Mesenchymal stem cell (in vitro differentiated cells and primary cell): Measurements from ENCODE around the gene CSPG4.

Experiments used
- DNase-seq: peaks from one replicate; pipeline ENCODE4 v3.0.0-alpha.2; 2013
- H2AFZ ChIP-seq: one replicate; pipeline ENCODE4 v1.6.1; 2013; ENCODE audit warnings: low read depth, mild to moderate bottlenecking, control low read depth, inconsistent platforms, low read length, moderate library complexity
- H2AK5ac ChIP-seq: 2 replicates; pipeline ENCODE4 v1.6.1; 2013; ENCODE audit warnings: low read length, moderate library complexity, mild to moderate bottlenecking, inconsistent platforms; ENCODE audit not compliant: severe bottlenecking
- H2BK120ac ChIP-seq: one replicate; pipeline ENCODE4 v1.6.1; 2013; ENCODE audit warnings: low read depth, mild to moderate bottlenecking, inconsistent platforms, low read length, moderate library complexity
- H2BK12ac ChIP-seq, 2 experiments: one replicate each; pipeline ENCODE4 v1.6.1; 2013; ENCODE audit warnings: inconsistent platforms in 2 of 2, low read length in 2 of 2, mild to moderate bottlenecking in 2 of 2, moderate library complexity in 2 of 2, control low read depth in 1 of 2
- H2BK15ac ChIP-seq: one replicate; pipeline ENCODE4 v1.6.1; 2013; ENCODE audit warnings: mild to moderate bottlenecking, low read depth, inconsistent platforms; ENCODE audit not compliant: poor library complexity, severe bottlenecking
- H2BK5ac ChIP-seq: 2 replicates; pipeline ENCODE4 v1.6.1; 2013; ENCODE audit warnings: low read depth, mild to moderate bottlenecking, low read length, control low read depth, inconsistent platforms; ENCODE audit not compliant: poor library complexity, severe bottlenecking
- H3K14ac ChIP-seq, 2 experiments: one replicate each; pipeline ENCODE4 v1.6.1; 2013; ENCODE audit warnings: inconsistent platforms in 2 of 2, low read length in 2 of 2, control low read depth in 1 of 2, mild to moderate bottlenecking in 1 of 2, moderate library complexity in 1 of 2
- H3K18ac ChIP-seq, 2 experiments: one replicate each; pipeline ENCODE4 v1.6.1; 2013; ENCODE audit warnings: inconsistent platforms in 2 of 2, low read length in 2 of 2, control low read depth in 1 of 2, low read depth in 1 of 2, mild to moderate bottlenecking in 1 of 2
- H3K23ac ChIP-seq, 2 experiments: one replicate each; pipeline ENCODE4 v1.6.1; 2013; ENCODE audit warnings: inconsistent platforms in 2 of 2, low read length in 2 of 2, mild to moderate bottlenecking in 2 of 2, moderate library complexity in 2 of 2, control low read depth in 1 of 2
- H3K27ac ChIP-seq: 2 replicates; pipeline ENCODE4 v1.5.1; 2013; ENCODE audit warnings: mild to moderate bottlenecking, moderate library complexity, low read length, control low read depth, inconsistent platforms; ENCODE audit not compliant: poor library complexity, severe bottlenecking
- H3K27me3 ChIP-seq, 2 experiments: 2 replicates each; pipeline versions ENCODE4 v1.6.1 to v1.7.0; 2013; ENCODE audit warnings: low read length in 2 of 2, mild to moderate bottlenecking in 2 of 2, moderate library complexity in 2 of 2, control low read depth in 1 of 2, inconsistent platforms in 1 of 2; ENCODE audit not compliant: control insufficient read depth in 1 of 2, insufficient read depth in 1 of 2
- H3K36me3 ChIP-seq, 2 experiments: 2 replicates each; pipeline versions ENCODE4 v1.6.1 to v1.7.0; 2013; ENCODE audit warnings: low read length in 2 of 2, control low read depth in 1 of 2, inconsistent platforms in 1 of 2, low read depth in 1 of 2, mild to moderate bottlenecking in 1 of 2; ENCODE audit not compliant: insufficient read depth in 2 of 2, control insufficient read depth in 1 of 2
- H3K4ac ChIP-seq, 2 experiments: one replicate each; pipeline ENCODE4 v1.6.1; 2013; ENCODE audit warnings: inconsistent platforms in 2 of 2, low read length in 2 of 2, mild to moderate bottlenecking in 2 of 2, moderate library complexity in 2 of 2, control low read depth in 1 of 2, low read depth in 1 of 2
- H3K4me1 ChIP-seq: 2 replicates; pipeline ENCODE4 v1.6.1; 2013; ENCODE audit warnings: low read depth, low read length, control low read depth; ENCODE audit not compliant: control insufficient read depth, insufficient read depth
- H3K4me2 ChIP-seq: 2 replicates; pipeline ENCODE4 v1.6.1; 2013; ENCODE audit warnings: low read length, mild to moderate bottlenecking, inconsistent platforms; ENCODE audit not compliant: poor library complexity, severe bottlenecking
- H3K4me3 ChIP-seq, 2 experiments: 2 replicates each; pipeline versions ENCODE4 v1.5.1 to v1.7.0; 2013; ENCODE audit warnings: low read length in 2 of 2, mild to moderate bottlenecking in 2 of 2, control low read depth in 1 of 2, low read depth in 1 of 2; ENCODE audit not compliant: insufficient read depth in 1 of 2
- H3K79me1 ChIP-seq: replicated peaks from 2 replicates; pipeline ENCODE4 v1.6.1; 2013; ENCODE audit warnings: mild to moderate bottlenecking, control low read depth, low read length, inconsistent platforms; ENCODE audit not compliant: poor library complexity, severe bottlenecking
- H3K9ac ChIP-seq: 2 replicates; pipeline ENCODE4 v1.7.0; 2013; ENCODE audit warnings: mild to moderate bottlenecking, low read length, moderate library complexity
- H3K9me3 ChIP-seq: 2 replicates; pipeline ENCODE4 v1.7.0; 2013; ENCODE audit warnings: mild to moderate bottlenecking, low read length; ENCODE audit not compliant: control insufficient read depth
- H4K8ac ChIP-seq: one replicate; pipeline ENCODE4 v1.6.1; 2013; ENCODE audit warnings: inconsistent platforms, mild to moderate bottlenecking, low read length, moderate library complexity
- H4K91ac ChIP-seq: one replicate; pipeline ENCODE4 v1.6.1; 2013; ENCODE audit warnings: mild to moderate bottlenecking, low read length, inconsistent platforms
- WGBS: methylation state at CpG from one replicate; pipeline ENCODE4 v1.1.7; 2013; ENCODE audit warnings: mixed read lengths; 5-methylcytosine and 5-hydroxymethylcytosine counted together

The CSPG4 gene

DNA sequence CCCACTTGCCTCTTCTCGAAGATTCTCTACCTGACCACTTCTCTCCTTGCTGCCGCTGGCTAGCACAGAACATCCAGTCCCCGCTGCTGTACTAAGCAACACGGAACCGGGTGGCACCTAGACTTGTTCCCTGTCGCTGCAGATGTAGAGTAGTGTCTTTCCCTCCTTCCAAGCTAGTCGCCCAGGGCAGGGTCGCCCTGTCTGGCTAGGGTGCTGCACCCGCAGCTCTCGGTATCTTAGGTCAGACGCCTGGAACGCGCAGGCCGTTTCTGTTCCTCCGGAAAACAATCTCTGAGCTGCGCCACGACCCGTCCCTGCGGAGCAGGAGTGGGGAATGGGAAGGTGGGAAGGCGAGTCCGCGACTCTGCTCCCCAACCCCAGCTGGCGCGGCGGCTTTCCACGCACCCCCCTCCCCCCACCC, 65.7 kb downstream of the CSPG4 start:
- no peak overlapping the region for H2AK5ac ChIP-seq
- H3K4me1 ChIP-seq = peaks cover 32% of the 10 kb centered on the region
- H3K79me1 ChIP-seq = peaks cover 5% of the 10 kb centered on the region
- no peaks in the 10 kb centered on the region for H3K9me3 ChIP-seq
- DNase-seq = no peak
- H3K4me3 ChIP-seq = peak overlapping the region; percentile 75 to 94
- WGBS = 4% methylated on average over 17 of the region's 26 CpGs
- H4K8ac ChIP-seq = peak overlapping the region; percentile 13
- no peaks in the 10 kb centered on the region for H3K27me3 ChIP-seq
- H3K18ac ChIP-seq = peak overlapping the region; percentile 72 to 97
- peaks cover 25 to 26% of the 10 kb centered on the region in 2 experiments for H3K36me3 ChIP-seq
- no peak overlapping the region for H2BK15ac ChIP-seq
- peak overlapping the region; percentile 10 to 56 for H3K4ac ChIP-seq
- H3K9ac ChIP-seq = peak overlapping the region; percentile 98
- peak overlapping the region; percentile 78 for H3K4me2 ChIP-seq
- H3K27ac ChIP-seq = peak overlapping the region; percentile 55
- peak overlapping the region; percentile 85 for H2AFZ ChIP-seq
- peak overlapping the region in 1 of 2 experiments; percentile 5 for H3K14ac ChIP-seq
- H2BK120ac ChIP-seq = peak overlapping the region; percentile 22
- peak overlapping the region; percentile 93 for H2BK5ac ChIP-seq
- H3K23ac ChIP-seq = peak overlapping the region in 1 of 2 experiments; percentile 63
- H2BK12ac ChIP-seq = peak overlapping the region in 1 of 2 experiments; percentile 57
- H4K91ac ChIP-seq = peak overlapping the region; percentile 35

GRCh38 chr15:75646112-75646943, 66.3 kb downstream of the CSPG4 start:
- WGBS = 55% methylated on average over 5 of the region's 5 CpGs
- H2AFZ ChIP-seq = no peak overlapping the region
- H3K27me3 ChIP-seq = no peaks in the 10 kb centered on the region

GRCh38 chr15:75644376-75644775, 68.3 kb downstream of the CSPG4 start:
- H2AFZ ChIP-seq = no peak overlapping the region
- no peak overlapping the region for H2BK12ac ChIP-seq
- H3K4ac ChIP-seq = no peak overlapping the region
- H3K4me3 ChIP-seq = no peak overlapping the region
- no peak for DNase-seq
- H3K23ac ChIP-seq = no peak overlapping the region
- H3K36me3 ChIP-seq = peaks cover 1 to 7% of the 10 kb centered on the region in 2 experiments
- no peaks in the 10 kb centered on the region for H3K9me3 ChIP-seq
- peak overlapping the region; percentile 55 for H3K9ac ChIP-seq
- no peak overlapping the region for H3K4me2 ChIP-seq
- no peak overlapping the region for H4K91ac ChIP-seq
- H3K14ac ChIP-seq = no peak overlapping the region
- peaks cover 14% of the 10 kb centered on the region for H3K4me1 ChIP-seq
- H3K27ac ChIP-seq = no peak overlapping the region
- peaks cover 7% of the 10 kb centered on the region for H3K79me1 ChIP-seq
- H2BK15ac ChIP-seq = no peak overlapping the region
- H2BK5ac ChIP-seq = no peak overlapping the region
- 6% methylated on average over 1 of the region's 2 CpGs for WGBS
- H3K18ac ChIP-seq = no peak overlapping the region
- H3K27me3 ChIP-seq = no peaks in the 10 kb centered on the region
- no peak overlapping the region for H2BK120ac ChIP-seq
- H4K8ac ChIP-seq = no peak overlapping the region
- H2AK5ac ChIP-seq = no peak overlapping the region

More at GRCh38 chr15:75646112-75646943, 66.3 kb downstream of the CSPG4 start:
- Histone ChIP-seq H2BK12ac (no peak overlapping the region), H3K9me3 (no peaks in the 10 kb centered on the region), H3K23ac (peak overlapping the region; percentile 25 to 57), H3K9ac (peak overlapping the region; percentile 98), H2AK5ac (peak overlapping the region; percentile 41), H3K4me3 (peak overlapping the region; percentile 75 to 94), H3K27ac (peak overlapping the region; percentile 55), H3K18ac (peak overlapping the region; percentile 47 to 97), H4K91ac (no peak overlapping the region), H3K14ac (peak overlapping the region in 1 of 2 experiments; percentile 5), H2BK5ac (no peak overlapping the region), H3K79me1 (peaks cover 7% of the 10 kb centered on the region), H3K4me1 (peaks cover 26% of the 10 kb centered on the region), H2BK15ac (no peak overlapping the region), H4K8ac (no peak overlapping the region), H3K4me2 (peak overlapping the region; percentile 78), H3K4ac (peak overlapping the region in 1 of 2 experiments; percentile 56), H3K36me3 (peaks cover 20 to 21% of the 10 kb centered on the region in 2 experiments), H2BK120ac (no peak overlapping the region)
- DNase-seq = no peak

- H3K27ac ChIP-seq = no peak overlapping the region
- H2BK120ac ChIP-seq = no peak overlapping the region
- no peak for DNase-seq
- H3K9ac ChIP-seq = no peak overlapping the region
- no peak overlapping the region for H3K18ac ChIP-seq
- H3K4ac ChIP-seq = no peak overlapping the region
- H3K9me3 ChIP-seq = no peaks in the 10 kb centered on the region
- H3K4me1 ChIP-seq = peaks cover 19% of the 10 kb centered on the region
- H2BK5ac ChIP-seq = no peak overlapping the region
- 100% methylated on average over 4 of the region's 5 CpGs for WGBS
- H3K27me3 ChIP-seq = no peaks in the 10 kb centered on the region
- no peak overlapping the region for H3K4me2 ChIP-seq
- H3K4me3 ChIP-seq = no peak overlapping the region
- H3K79me1 ChIP-seq = peaks cover 12% of the 10 kb centered on the region
- H4K91ac ChIP-seq = no peak overlapping the region
- H3K14ac ChIP-seq = no peak overlapping the region
- H2BK15ac ChIP-seq = no peak overlapping the region
- no peak overlapping the region for H4K8ac ChIP-seq
- no peak overlapping the region for H3K23ac ChIP-seq
- no peak overlapping the region for H2AFZ ChIP-seq
- H2BK12ac ChIP-seq = no peak overlapping the region
- peaks cover 8% of the 10 kb centered on the region in 2 experiments for H3K36me3 ChIP-seq
- no peak overlapping the region for H2AK5ac ChIP-seq
Observed at GRCh38 chr15:75641603-75642002, 71.0 kb downstream of the CSPG4 start.
